GM12801 (cell line): Measurements from ENCODE around the gene IKBIP.

Source experiments
- CTCF ChIP-seq: IDR thresholded peaks from one replicate; pipeline ENCODE4 v1.5.1; 2011; ENCODE audit warnings: control low read depth; ENCODE audit not compliant: insufficient read length; ENCODE audit errors: extremely low read depth

The IKBIP gene

DNA sequence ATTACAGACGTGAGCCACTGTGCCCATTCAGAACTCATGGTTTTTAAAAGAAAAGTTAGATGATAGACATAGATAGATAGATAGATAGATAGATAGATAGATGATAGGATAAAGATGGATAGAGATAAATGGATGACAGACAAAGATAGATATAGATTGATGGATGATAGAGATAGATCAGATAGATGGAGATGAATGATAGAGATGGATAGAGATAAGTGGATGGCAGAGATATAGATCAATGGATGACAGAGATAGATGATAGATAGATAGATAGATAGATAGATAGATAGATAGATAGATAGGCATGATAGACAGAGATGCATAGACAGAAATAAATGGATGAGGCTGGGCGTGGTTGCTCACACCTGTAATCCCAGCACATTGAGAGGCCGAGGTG lies 64.8 kb downstream of the IKBIP start:
- TF ChIP-seq CTCF: no peak

DNA sequence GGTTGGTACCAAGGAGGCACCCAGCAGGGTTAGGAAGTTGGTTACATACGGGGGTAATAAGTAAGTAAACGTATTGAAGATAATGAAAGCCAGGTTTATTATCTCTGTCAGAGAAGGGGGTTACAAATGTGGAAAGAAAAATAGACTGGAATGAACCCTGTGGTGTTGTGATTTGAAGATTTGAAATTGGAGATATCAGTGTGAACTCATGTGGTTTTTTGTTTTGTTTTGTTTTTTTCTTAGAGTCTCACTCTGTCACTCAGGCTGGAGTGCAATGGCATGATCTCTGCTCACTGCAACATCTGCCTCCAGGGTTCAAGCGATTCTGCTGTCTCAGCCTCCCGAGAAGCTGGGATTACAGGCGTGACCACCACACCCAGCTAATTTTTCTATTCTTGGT lies 65.2 kb downstream of the IKBIP start:
- no peak for TF ChIP-seq CTCF

DNA sequence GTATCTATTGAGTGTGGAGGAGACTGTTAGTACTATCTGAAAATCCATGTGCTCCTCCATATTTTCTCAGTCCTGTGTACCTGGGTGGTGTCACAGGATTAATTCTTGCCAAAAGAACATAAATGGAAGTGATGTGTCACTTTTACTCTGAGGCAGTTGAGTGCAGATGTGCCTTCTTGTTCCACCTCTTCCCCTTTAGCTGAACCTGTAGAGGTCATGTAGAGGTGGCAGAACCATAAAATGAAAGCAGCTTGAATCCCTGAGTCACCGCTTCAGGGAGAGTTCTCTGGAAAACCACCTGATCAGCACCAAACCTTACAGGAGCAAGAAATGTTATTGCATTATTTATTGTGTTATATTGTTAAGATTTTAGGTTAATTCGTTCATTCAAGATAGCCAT lies 65.8 kb downstream of the IKBIP start:
- no peak for TF ChIP-seq CTCF

GRCh38 chr12:98578392-98578791 lies 66.2 kb downstream of the IKBIP start:
- TF ChIP-seq CTCF: no peak

DNA sequence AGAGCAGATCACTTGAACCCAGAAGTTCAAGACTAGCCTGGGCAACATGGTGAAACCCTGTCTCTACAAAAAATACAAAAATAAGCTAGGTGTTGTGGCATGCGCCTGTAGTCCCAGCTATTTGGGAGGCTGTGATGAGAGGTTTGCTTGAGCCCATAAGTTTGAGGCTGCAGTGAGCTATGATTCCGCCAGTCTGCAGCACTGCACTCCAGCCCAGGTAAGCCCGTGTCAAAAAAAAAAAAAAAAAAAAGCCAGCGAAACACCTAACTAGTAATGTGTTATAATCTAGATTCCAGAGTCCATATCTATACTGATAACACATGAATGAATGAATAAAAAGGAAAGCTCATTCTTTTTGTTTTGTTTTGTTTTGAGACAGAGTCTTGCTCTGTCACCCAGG lies 69.6 kb downstream of the IKBIP start:
- TF ChIP-seq CTCF: no peak
